ENCODE measurements around the gene DNAAF5. TPM values are rescaled to one million over a fixed set of nuclear protein-coding genes. Genes with fewer than 3 reads are reported as not detected.

Gene DNAAF5
- total RNA-seq, 1 donor from 2014 or later: 20.5 TPM

GRCh38 chr7:774161-775109 lies 47.9 kb downstream of the DNAAF5 start:
- intact Hi-C loops (cut with DNase I): loop anchor here (1.0 to 10.0 kb wide), 4 partner anchors 47 to 452 kb away; partner anchors contain the start of genes DNAAF5, PDGFA and PRKAR1B
- no peaks in the 10 kb centered on the region for H3K27me3 ChIP-seq
- DNase-seq (ENCODE audit: low spot score in 2 of 2): no peak
- H3K27ac ChIP-seq: no peak overlapping the region
- H3K36me3 ChIP-seq: peaks cover 4 to 26% of the 10 kb centered on the region in 2 donors
- no peaks in the 10 kb centered on the region for H3K9me3 ChIP-seq
- H3K4me1 ChIP-seq: peaks cover 6 to 20% of the 10 kb centered on the region in 2 donors
- TF ChIP-seq CTCF (IDR thresholded peaks at IDR 0.05): peak; percentile 90 to 96 (median 94)
- H3K4me3 ChIP-seq: no peak overlapping the region

GRCh38 chr7:776381-776780 lies 49.9 kb downstream of the DNAAF5 start:
- peaks cover 4 to 30% of the 10 kb centered on the region in 2 donors for H3K36me3 ChIP-seq
- no peak for DNase-seq (ENCODE audit: low spot score in 2 of 2)
- H3K27ac ChIP-seq: no peak overlapping the region
- intact Hi-C loops (cut with DNase I): loop anchor here (10.0 kb wide), 2 partner anchors 172 to 262 kb away; partner anchors contain the start of gene PDGFA
- H3K4me1 ChIP-seq: peaks cover 0 to 9% of the 10 kb centered on the region in 2 donors
- TF ChIP-seq CTCF (IDR thresholded peaks at IDR 0.05): no peak
- H3K4me3 ChIP-seq: no peak overlapping the region
- no peaks in the 10 kb centered on the region for H3K9me3 ChIP-seq
- H3K27me3 ChIP-seq: no peaks in the 10 kb centered on the region

GRCh38 chr7:776992-777727 lies 50.7 kb downstream of the DNAAF5 start:
- Histone ChIP-seq H3K4me3 (no peak overlapping the region), H3K36me3 (peaks cover 4 to 31% of the 10 kb centered on the region in 2 donors), H3K9me3 (no peaks in the 10 kb centered on the region), H3K4me1 (peaks cover 0 to 1% of the 10 kb centered on the region in 2 donors), H3K27me3 (no peaks in the 10 kb centered on the region), H3K27ac (no peak overlapping the region)
- intact Hi-C loops (cut with DNase I): loop anchor here (10.0 kb wide), 2 partner anchors 172 to 262 kb away; partner anchors contain the start of gene PDGFA
- TF ChIP-seq CTCF (IDR thresholded peaks at IDR 0.05): no peak
- DNase-seq (ENCODE audit: low spot score in 2 of 2): no peak

- TF ChIP-seq CTCF (IDR thresholded peaks at IDR 0.05): no peak
- Histone ChIP-seq H3K36me3 (peaks cover 6 to 33% of the 10 kb centered on the region in 2 donors), H3K27me3 (no peaks in the 10 kb centered on the region), H3K4me1 (no peaks in the 10 kb centered on the region), H3K9me3 (no peaks in the 10 kb centered on the region), H3K27ac (no peak overlapping the region), H3K4me3 (no peak overlapping the region)
- intact Hi-C loops (cut with DNase I): loop anchor here (10.0 kb wide), 2 partner anchors 173 to 263 kb away; partner anchors contain the start of gene PDGFA
- DNase-seq (ENCODE audit: low spot score in 2 of 2): no peak
Observed at GRCh38 chr7:777728-778078, 51.2 kb downstream of the DNAAF5 start.

GRCh38 chr7:778271-778967 lies 51.9 kb downstream of the DNAAF5 start:
- Histone ChIP-seq H3K4me1 (no peaks in the 10 kb centered on the region), H3K27me3 (no peaks in the 10 kb centered on the region), H3K27ac (no peak overlapping the region), H3K36me3 (peaks cover 13 to 37% of the 10 kb centered on the region in 2 donors), H3K9me3 (no peaks in the 10 kb centered on the region), H3K4me3 (no peak overlapping the region)
- DNase-seq (ENCODE audit: low spot score in 2 of 2): no peak
- TF ChIP-seq CTCF (IDR thresholded peaks at IDR 0.05): no peak
- intact Hi-C loops (cut with DNase I): loop anchor here (10.0 kb wide), 2 partner anchors 174 to 264 kb away; partner anchors contain the start of gene PDGFA
